Activated CD4-positive, alpha-beta T cell treated with anti-CD3 and anti-CD28 coated beads, Interleukin-10, Interleukin-2, amounts not matched to agents 100 ng/mL and 50 ng/mL, durations not matched to agents 16 hours and 8 hours (primary cell): Measurements from ENCODE around the gene GULP1.

Experiments
- DNase-seq: peaks from one replicate; pipeline ENCODE4 v3.0.0-alpha.2; 2020

GULP1 gene

DNA sequence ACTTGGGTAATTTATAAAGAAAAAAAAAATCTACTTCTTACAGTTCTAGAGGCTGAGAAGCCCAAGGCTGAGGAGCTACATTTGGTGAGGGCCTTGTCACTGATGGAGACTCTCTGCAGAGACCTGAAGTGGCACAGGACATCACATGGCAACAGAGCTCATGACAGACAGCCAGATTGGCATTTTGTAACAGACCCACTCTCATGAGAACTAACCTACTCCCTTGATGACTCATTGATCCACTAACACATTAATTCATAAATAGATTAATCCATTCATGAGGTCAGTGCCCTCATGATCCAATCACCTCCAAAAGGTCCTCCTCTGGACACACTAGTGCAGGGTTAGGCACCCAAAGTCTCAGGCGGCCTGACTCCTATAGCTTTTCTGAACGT, 318.4 kb downstream of the GULP1 start:
- DNase-seq: no peak

DNA sequence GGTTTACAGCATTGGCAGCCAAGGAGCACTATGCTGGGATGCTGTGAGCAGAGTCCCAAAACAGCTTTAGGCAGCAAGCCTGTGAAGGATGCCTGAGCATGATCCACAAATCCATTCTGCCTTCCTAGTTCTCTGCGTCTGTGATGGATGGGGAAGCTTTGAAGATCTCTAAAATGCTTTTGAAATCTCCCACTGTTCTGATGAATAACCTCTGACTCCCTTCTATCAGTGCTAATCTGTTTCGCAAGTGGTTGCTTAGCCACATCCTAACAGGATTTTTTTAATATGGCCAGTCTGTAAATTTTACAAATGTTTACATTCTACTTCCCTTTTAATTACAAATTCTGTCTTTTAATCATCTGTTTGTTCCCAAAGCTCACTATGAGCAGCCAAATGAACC, 319.2 kb downstream of the GULP1 start:
- no peak for DNase-seq

DNA sequence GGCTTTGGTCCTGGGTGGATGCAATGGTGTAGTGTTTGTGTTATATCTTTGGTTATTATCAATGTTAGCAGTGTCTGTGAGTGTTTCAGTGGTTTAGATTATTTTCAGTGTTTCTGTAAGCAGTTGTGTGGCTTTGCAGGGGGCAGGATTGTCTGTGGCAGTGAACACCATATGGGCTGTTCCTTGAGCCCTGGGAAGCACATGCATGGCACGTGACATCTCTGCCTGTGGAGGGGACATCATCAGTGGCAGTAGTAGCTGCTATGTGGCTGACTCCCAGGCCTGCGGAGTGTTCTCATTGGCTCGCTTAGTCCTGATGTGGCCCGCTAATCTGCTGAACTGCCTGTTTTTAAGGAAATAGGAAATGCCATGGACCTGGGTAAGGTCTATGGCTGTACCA, 327.5 kb downstream of the GULP1 start:
- DNase-seq: no peak

DNA sequence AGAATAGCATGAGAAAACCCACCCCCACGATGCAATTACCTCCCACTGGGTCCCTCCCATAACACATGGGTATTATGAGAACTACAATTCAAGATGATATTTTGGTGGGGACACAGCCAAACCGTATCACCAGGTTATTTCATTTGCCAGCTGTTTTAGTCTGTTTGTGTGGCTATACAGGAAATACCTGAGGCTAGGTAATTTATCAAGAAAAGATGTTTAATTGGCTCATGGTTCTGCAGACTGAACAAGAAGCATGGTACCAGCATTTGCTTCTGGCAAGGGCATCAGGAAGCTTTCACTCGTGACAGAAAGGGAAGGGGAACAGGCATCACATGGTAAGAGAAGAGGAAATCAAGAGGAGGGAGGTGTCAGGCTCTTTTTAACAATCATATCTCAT, 329.2 kb downstream of the GULP1 start:
- DNase-seq: no peak

DNA sequence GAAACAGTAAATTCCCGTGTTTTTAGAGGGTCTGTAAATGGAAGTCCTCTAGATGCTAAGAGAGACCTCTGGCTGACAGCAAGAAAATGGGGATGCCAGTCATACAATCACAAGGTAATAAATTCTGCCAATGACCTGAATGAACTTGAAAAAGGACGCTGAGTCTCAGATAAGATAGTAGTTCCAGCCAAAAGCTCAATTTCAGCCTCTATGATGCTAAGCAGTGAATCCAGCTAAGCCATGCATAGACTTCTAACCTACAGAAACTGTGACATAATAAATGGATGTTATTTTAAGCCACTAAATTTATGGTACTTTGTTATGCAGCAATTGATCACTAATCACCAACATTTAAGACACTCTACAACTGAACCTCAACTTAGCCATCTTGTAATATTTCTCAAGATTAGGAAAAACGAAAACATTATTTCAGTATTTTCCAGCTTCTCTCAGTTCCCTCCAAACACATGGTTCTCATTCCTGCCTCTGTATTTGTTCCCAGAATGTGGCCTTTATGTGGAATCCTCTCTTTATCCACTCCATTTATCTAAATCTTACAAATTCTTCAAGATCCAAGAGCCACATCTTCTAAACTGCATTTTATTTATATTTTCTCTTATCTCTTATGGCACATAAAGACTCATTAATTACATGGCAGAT, 331.1 kb downstream of the GULP1 start:
- no peak for DNase-seq

DNA sequence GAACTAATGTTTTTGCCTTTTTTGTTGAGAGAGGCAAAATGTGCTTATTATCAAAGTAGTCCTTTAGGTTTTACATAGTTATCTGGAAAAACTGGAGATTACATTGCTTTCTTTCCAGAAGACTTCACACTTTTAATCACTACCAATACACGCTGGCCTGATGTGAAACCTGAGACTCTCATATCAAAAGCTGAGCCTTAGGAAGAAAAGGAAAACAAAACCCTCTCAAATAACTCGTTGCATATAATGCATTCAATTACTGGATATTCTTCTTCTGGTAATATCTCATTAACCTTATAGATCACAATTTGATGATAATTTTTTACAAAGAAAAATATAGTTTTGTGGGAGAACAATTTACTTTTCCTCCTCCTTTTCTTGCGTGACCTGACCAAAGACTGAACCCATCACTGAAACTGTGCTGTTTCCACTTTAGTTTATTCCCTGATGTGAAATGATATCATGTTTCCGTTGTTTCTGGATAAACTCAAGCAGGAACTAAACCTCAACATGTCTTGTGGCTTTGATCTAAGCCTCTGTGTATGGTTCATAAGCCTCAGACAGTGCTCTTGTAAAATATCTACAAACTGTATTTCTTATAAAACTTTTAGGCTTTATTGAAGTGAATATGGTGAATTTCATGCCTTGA, 332.4 kb downstream of the GULP1 start:
- no peak for DNase-seq

DNA sequence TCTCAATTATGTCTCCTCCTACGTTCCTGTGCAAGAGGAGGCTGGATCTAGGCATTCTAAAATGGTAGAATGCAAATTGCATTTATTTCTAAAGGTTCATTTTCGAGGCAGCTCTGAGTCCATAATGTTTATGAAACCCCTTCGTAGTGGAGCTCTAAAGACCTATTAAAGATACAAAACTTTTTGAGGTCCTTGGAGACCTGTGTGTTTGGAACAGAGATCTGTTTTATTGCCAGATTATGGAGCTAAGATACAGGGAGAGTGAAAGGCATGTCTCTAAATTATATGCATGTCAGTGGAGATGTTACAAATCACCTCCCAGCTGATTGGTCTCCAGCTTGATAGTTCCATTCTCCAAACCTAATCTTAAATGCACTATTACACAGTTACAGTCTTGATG, 335.8 kb downstream of the GULP1 start:
- no peak for DNase-seq

DNA sequence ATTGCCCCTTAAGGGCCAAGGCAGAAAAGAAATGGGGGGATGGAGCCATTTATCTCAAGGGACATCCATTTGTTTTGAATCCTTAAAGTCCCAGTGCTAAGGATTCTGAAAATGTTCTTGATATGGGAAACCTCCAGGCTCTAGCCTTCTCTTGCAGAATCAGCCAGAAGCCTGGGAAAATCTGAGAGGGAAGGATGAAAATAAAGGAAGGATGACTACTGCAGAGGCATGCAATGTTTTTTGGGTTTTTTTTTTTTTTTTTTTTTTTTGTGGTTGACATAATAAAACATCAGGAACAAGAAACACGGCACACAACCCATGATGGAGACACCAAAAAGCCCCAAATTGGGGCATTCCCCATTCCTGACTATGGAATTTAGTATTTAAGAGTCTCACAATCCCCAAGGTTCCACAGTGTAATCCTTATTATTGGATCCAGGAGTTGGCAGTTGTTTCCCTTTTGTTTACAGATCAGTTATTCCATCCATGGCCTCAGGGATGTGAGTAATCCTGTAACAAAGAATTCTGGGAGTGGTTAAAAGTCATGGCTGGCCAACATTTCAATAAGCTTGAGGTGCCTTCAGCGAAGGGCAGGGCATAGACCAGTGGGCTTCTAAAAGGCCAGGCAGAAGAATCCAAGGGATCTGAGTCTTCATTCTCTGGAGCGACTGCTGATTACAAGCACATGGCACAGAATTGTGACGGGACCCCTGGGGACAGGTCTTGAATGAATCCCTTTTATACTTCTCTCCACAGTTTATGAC, 337.5 kb downstream of the GULP1 start:
- DNase-seq: no peak

DNA sequence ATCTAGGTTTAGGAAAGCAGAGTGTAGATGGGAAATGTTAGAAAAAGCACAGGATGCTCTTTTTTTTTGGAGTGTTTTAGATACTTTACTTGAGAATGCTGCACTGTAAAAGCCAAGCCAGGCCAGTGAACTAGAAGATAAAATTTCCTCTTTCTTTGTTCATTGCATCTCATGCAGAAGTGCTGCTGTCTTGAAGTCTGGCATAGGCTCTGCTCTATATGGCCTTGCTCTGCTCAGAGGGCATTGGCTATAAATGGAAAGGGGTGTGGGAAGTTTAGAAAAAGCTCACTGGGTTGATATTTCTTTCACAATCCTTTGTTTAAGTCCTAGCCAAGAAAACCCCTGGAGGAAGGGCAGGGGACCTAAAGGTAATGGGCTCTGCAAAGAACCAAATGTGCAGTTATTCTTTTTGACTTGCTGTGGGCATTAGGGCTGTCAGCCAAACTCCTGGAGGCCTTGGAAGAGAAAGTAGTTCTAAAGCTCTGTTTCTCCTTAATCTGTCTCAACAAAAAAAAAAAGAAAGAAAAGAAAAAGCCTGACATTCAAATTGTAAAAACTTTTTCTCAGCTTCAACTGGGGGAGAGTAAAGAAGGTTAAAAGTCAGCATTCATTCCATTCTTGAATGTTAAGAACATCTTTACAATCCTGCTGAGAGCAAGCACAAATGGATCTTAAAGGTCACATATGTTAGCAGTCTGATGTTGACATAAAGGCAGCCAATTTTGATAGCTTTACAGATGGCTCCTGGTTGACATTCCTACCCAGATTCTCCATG, 338.3 kb downstream of the GULP1 start:
- DNase-seq: no peak

DNA sequence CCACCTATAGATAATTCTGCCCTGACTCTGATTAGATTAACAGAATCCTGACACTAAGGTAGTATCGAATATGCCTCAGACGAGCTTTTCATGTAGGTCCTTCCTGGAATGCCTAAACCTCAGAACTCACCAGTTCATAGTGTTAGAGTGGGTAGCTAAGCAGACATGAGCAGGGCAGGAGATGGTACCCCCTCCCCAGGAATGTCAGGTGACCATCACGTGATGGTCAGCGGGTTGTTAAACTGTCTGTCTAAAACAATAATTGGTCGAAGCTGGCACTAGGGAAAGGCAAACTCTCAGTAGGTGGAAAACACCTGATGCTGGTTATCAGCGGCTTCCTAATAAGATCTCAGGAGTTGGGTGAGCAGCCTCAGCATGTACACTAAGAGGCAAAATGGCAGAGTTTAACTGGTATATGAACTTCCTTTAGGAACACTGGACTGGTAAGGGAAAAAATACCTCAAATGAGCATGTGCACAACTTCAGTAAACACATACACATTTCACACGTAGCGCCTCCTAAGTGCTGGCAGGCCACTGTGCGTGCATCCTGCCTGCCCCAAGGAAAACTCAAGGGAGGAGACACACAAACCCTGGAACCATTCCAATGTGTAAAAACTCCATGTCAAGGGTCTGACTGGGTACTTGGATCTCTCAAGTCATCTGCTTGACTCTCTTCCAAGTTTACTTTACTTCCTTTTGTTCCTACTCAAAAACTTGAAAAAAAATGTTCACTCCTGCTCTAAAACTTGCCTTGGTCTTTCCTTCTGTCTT, 339.5 kb downstream of the GULP1 start:
- DNase-seq: no peak

DNA sequence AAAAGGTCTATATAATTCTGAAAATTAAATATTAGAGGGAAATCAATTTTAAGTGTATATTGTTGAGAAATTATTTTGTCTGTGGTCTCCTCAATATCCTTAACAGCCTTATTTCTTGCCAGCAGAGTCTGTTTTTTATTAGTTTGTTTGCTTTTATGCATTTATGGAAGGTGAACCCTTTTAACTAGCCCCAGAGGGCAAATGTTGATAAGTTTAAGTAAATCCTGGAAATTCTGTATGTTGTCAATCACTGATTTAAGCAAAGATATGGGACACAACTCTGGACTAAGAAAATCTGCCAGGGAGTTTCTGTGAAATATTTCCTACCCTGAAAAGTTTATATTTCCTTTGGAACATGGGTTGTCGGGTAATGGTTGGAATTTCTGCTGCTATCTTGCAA, 343.0 kb downstream of the GULP1 start:
- DNase-seq: no peak
